GM19238 (cell line): Measurements from ENCODE around the gene MTG1.
"Not testable (repeated sequence)": the region's sequence is repeated elsewhere in the genome, so short reads cannot be mapped to it uniquely, and the experiment has no call there.

Experiments used
- DNase-seq: peaks from one replicate; pipeline ENCODE4 v3.0.0; 2011; ENCODE audit warnings: low spot score; ENCODE audit not compliant: insufficient read length

Gene MTG1

GRCh38 chr10:133377818-133378250 lies 16.1 kb upstream of the MTG1 start:
- no peak for DNase-seq

DNA sequence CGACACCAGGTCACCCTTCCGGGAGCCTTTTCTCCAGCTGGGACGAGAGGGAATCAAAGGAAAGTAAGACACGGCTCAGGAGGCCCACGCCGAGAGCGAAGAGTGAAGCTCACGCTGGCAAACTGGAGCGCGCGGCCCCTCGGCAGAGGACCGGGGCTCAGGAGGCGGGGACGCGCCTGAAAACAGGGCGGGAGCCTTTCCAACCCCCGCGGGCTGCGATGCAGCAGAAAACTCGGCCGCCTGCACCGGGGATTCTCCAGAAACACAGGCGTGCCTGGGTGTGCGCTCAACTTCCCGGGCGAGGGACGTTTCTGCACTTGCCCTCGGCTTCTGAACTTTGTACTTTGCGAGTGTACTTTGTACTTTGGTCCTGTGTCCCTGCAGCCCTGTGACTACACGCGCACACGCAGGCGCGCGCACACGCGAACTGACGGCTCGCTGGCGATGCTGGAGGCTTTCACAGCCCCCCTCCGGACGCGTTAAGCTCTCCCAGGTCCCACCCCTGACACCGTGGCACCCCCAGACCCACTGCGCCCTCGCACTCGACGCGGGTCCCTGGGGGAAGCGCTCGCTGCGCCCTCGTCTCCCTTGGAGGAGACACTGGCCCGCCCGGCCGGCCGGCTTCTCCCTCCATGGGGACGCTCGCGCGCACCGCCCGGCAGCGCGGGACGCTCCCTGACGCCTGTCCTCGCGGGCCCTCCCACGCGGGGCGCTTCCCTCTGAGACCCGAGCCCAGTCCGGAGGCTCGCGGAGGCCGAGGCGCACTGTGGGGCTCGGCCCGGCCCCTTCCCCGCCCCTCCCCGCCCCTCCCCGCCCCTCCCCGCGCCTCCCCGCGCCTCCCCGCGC lies 15.5 kb upstream of the MTG1 start:
- DNase-seq, result peak; percentile 60

DNA sequence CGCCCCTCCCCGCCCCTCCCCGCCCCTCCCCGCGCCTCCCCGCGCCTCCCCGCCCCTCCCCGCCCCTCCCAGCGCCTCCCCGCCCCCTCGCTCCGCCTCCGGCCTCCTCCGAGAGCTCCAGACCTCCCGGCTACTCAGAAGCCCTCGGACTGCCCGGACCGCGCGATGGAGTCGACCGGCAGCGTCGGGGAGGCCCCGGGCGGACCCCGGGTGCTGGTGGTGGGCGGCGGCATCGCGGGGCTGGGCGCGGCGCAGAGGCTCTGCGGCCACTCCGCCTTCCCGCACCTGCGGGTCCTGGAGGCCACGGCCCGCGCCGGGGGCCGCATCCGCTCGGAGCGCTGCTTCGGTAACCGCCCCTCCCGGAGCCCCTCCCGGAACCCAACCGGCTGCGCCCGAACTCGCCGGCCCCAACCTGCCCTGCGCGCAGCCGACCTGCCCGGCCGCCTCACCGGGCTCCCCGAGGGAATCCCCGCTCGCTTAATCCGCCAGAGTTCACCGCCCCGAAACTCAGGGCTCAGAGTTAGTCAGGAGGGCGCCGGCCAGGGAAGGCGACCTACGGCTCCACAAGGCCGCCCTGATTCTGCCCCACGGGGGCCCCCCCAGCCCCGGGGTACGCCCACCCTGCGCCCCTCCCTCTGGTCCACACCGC lies 14.7 kb upstream of the MTG1 start, which contains the start of gene PAOX:
TSS of gene PAOX (plus strand) at position 111 of the 649 bp plus-strand sequence. CDS start at position 166, 55 bp downstream.
- peak; percentile 87 for DNase-seq

DNA sequence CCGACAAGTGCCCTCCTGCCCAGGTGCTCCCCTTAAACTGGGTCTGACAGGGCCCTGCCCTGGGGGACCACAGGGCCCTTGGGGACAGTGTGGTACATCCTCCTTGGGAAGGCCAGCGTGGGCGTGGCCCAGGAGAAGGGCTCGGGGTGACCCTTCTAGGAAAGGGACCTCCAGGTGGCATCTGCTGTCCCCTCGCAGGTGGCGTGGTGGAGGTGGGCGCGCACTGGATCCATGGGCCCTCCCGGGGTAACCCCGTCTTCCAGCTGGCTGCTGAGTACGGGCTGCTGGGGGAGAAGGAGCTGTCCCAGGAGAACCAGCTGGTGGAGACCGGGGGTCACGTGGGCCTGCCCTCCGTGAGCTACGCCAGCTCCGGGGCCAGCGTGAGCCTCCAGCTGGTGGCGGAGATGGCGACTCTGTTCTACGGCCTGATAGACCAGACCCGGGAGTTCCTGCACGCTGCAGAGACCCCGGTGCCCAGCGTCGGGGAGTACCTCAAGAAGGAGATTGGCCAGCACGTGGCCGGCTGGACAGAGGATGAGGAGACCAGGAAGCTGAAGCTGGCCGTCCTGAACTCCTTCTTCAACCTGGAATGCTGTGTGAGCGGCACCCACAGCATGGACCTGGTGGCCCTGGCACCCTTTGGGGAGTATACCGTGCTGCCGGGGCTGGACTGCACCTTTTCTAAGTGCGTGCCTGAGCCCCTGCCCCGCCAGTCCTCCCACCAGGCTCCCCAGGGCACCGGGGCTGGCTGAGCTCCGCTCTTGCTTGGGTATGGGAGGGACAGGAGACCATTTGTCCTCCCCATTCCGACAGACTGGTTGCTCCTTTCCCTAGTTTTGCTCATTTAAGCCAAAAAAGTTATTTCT lies 13.9 kb upstream of the MTG1 start:
- no peak for DNase-seq

DNA sequence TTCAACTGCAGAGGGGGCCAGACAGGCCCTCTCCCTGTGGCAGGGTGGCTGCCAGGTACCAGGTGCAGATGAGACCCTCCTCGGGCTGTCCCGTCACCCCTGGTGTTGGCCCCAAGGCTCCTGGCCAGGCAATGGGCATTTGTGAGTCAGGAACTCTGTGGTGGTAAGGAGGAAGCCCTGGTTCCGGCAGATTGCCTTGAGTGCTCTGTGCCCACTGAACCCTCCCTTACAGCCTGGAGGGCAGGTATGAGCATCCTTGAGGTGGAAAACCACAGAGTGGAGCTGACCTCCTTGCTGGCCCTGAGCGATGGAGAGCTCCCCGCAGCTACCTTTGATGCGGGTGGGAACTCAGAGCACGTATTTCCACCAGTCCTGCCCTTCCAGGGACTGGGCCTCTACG lies 12.9 kb upstream of the MTG1 start:
- no peak for DNase-seq

- DNase-seq, result no peak
Observed at GRCh38 chr10:133383551-133383950, 10.4 kb upstream of the MTG1 start.

- no peak for DNase-seq
Observed at GRCh38 chr10:133384071-133384470, 9.9 kb upstream of the MTG1 start.

DNA sequence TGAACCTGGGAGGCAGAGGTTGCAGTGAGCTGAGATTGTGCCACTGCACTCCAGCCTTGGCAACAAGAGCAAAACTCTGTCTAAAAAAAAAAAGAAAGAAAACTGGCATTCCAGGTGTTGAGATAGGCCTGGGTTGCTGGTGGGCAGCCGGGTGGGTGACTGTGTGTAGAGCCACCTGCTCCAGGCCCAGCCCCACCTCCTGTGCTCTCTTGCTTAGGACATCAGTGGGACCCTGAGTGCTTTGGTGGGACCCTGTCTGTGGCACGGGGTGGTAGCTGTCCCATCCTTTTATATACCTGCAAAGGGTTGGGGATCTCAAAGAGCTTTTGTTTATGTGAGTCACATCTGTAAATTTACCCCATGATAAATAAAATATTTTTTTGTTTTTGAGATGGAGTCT lies 8.7 kb upstream of the MTG1 start:
- DNase-seq, result no peak

- not testable (repeated sequence) for DNase-seq
Observed at GRCh38 chr10:133386951-133387350, 7.0 kb upstream of the MTG1 start.

DNA sequence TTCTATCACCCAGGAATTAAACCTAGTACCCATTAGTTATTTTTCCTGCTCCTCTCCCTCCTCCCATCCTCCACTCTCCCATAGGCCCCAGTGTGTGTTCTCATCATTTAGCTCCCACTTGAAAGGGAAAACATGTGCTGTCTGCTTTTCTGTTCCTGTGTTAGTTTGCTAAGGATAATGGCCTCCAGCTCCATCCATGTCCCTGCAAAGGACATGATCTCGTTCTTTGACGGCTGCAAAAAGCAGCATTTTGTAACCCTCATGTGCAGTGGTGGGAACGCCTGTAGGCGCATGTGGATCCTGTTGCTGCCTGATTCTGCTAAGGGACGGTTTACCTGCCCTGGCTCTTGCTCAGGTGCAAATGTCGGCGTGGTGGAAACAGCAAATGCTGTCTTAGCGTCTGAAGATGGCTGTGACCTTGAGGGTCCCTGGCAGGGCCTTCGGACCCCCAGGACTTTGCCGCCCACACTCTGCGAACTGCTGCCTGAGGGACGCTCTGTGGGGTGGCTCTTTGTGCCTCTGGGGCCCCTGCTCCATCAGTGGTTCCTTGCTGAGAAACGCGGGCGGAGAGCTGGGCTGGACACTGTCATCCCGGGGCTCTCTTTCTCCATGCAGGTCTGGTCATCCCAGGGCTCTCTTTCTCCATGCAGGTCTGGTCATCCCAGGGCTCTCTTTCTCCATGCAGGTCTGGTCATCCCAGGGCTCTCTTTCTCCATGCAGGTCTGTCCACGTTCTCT lies 5.6 kb upstream of the MTG1 start:
- DNase-seq, result no peak

GRCh38 chr10:133388973-133389818 lies 4.8 kb upstream of the MTG1 start:
- DNase-seq, result peak; percentile 77

GRCh38 chr10:133390597-133391248 lies 3.2 kb upstream of the MTG1 start:
- no peak for DNase-seq

- DNase-seq, result no peak
Observed at GRCh38 chr10:133391249-133391635, 2.7 kb upstream of the MTG1 start.

- DNase-seq, result no peak
Observed at GRCh38 chr10:133391761-133392518, 2.0 kb upstream of the MTG1 start.

DNA sequence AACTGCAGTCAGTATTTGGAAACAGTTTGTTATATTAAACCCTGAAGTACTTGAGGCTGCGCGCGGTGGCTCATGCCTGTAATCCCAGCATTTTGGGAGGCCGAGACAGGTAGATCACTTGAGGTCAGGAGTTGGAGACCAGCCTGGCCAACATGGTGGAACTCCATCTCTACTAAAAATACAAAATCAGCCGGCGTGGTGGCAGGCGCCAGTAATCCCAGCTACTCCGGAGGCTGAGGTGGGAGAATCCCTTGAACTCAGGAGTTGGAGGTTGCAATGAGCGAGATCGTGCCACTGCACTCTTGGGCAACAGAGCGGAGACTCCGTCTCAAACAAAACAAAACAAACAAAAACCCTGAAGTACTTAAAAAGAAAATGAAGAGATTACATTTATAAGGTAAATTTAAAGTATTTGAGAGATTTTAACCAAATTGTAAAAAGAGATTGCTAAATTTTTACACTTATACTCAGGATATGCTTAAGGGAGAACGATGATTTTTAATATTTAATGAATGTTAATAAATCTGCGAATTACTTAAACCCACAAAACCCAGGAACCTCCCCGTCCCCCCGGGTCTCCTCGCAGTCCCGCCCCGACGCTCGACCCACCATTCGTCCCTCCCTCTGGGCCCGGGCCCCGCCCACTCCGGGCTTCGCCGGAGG lies 425 bp upstream of the MTG1 start:
- DNase-seq, result no peak

DNA sequence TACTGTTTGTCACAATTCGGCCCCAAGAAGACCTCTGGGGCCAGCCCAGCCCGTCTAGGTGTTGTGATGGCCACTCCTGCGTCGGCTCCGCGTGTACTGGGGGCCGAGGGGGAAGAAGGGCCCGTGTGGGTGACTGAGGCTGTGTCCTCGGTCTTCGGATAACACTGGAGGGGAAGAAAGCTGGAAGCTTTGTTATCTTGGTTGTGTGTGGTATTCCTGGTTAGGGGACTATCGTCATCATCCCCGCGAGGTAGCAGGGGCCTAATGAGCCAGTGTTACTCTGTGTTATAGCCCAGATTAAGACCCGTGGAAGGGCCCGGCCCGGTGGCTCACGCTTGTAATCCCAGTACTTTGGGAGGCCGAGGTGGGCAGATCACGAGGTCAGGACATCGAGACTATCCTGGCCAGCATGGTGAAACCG lies 854 bp downstream of the MTG1 start:
- no peak for DNase-seq

GRCh38 chr10:133396035-133396624 lies 2.2 kb downstream of the MTG1 start:
- DNase-seq, result no peak

DNA sequence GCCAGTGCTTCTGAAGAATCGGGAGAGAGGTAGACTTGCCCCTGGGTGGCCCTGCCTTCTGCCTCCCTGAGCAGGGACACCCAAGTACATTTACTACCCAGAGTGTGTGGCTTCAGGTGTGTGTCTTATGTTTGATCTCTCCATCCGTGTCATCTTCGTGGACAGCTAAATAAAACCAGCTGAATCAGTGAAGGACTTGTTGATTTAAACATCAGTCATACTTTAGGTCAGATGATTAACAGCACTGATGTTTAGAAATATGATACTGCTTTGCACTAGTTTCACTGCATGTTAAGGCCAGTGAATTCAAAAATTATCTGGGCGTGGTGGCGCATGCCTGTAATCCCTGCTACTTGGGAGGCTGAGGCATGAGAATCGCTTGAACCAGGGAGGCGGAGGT lies 4.0 kb downstream of the MTG1 start:
- no peak for DNase-seq
